GM19025 (cell line): ENCODE results near the gene METTL5.

Source experiments
- ATAC-seq: cut with Tn5 transposase; IDR thresholded peaks from one replicate; pipeline ENCODE4 v1.9.1; 2021; ENCODE audit warnings: mild to moderate bottlenecking, low read depth, moderate library complexity; ENCODE audit not compliant: unreplicated experiment

METTL5 gene

DNA sequence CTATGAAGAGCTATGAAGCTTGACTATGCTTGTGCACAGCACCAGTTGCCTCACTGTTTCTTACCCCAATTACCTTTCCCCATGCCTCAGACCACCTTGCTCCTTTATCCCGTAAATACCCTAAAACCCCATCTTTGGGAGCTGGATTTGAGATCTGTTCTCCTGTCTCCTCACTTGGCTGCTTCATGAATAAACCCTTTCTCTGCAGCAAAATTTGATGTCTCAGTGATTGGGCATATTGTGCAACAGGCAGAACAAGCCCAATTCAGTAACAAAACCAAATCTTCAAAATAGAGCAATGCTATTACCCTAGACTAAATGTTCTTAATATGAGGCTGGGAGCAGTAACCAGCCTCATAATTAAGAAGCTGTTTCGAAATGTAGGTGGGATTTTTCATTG, 29.5 kb downstream of the METTL5 start:
- ATAC-seq = no peak

DNA sequence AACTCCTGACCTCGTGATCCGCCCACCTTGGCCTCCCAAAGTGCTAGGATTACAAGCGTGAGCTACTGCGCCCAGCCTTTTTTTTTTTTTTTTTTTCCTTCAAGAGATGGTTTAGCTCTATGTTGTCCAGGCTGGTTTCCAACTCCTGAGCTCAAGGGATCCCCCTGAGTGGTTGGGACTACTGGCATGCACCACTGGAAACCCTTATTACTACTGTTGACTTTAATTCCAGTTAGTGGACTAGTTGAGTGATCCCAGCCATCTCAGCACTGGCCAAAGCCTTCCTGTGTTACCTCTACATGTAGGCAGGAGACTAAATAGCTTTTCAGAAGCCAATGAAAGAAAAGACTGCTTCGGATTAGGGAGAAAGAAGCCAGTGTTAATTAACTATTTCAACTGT, 34.1 kb downstream of the METTL5 start:
- no peak for ATAC-seq

DNA sequence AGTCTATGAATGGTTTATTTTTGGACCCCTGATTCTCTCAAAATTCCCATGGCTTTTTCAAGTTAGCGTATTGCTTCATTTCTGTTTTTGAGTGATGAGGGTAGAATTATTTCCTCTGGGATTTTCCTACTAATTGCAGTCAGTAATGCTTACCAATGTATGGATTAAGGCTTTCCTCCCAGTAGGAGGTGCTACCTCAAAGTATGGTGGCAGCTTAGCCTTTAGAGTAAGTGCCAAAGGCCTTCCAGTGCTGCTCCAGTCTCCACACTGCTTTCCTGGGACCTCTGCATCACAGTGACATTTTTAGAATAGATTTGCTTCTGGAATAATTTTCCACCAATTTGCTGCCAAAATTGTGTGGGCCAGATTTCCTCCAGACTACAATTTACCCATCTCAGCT, 42.2 kb downstream of the METTL5 start:
- ATAC-seq = no peak

DNA sequence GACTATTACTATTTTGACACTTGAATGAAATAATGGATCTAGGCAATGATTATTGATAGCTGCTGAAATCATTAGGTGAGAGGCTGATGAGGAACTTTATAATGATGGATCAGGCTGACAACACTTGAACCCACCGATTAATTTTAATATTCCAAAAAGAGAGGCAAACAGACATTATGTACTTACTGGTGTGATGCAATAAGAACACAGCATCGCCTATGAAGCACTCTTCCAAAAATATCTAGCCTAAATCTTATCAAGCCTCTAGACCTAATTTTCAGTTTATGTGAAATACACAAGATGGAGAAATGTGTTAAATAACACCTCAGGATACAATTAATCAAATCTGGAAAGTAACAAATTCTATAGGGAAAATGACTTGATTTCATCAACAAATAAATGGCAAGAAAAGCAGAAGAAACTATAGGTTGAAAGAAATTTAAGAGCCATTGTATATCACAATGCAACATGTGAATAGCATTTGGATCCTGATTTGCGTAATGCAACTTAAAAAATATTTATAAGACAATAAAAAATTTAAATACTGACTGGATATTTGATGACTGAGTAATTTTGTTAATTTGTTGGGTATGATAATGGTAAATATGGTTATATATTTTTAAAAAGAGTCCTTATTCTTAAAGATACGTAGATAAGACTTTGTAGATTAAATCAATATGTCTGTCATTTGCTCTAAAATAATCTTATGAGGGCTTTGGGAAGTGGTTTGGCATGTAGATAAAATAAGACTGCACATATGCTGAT, 43.3 kb downstream of the METTL5 start:
- ATAC-seq = no peak

DNA sequence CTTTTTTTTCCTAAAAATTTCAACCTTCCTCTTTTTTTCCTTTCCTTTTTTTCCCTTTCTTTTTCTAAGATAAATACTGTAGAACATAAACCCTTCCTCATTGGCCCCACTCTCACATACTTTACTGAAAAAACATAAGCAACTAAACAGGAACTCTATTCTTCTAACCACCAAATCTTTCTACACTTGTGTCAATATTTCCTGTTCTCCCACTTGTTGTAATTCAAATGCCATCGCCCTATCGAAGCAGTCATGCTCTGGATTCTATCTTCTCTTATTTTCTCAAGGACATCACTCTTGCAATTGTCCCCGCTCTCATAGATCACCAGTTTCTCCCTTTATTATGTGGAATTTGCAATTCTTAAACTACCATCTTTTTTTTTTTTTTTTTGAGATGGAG, 46.3 kb downstream of the METTL5 start:
- ATAC-seq = no peak

DNA sequence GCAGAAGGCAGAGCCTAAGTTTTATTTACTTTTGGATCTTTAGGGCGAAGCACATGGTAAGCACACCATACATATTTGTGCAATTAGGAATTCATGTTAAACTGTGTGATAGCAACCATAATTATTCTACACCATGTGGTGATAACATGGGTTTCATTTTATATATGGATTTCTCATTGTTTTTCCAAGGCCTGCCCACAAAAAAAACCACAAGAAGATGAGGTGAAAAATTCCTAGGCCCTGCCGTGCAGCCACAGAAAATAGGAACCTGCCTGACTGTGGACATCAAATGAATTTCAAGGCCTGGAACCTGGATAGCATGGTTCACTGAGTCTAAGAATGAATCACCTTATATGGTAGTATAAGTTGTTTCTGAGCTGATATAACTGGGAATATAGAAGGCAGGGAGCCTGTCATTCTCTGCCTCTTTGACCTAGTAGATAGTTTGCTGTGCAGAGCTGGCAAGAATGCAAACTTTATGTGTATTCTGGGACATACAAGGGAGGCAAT, 48.4 kb downstream of the METTL5 start:
- ATAC-seq = no peak

DNA sequence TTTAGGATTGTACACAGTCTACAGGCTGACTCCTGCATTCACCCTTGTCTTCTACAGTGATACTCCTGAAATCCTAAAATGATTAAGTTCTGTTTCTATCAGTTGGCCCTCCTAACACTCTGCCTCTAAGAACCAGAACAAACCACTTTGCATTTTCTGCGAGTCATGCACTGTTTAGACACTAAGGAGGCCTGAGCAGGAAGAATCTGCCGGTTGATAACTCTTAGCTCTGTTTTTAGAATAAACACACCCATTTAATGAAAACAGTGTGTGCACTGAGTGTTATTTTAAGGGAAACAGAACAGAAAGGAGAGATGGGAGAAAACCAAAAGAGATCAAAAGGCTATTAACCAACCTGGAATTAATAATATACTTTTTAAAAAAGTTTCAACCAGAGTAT, 48.9 kb downstream of the METTL5 start:
- no peak for ATAC-seq

DNA sequence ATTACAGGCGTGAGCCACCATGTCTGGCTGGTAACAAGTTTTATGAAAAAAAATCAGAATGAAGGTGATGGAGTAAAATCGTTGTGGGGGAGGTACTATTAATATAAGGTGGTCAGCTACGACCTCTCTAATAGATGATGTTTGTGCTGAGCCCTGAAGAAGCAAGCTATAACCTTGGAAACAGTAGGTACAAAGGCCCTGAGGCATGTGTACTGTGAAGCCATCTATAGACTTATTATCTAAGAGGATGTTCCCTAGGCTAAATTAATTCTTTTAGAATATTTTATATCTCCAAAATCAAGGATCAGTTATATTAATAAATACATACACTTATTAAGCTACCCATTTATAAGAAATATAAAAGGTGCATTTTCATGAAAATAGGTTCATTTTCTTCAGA, 49.4 kb downstream of the METTL5 start:
- ATAC-seq = no peak

DNA sequence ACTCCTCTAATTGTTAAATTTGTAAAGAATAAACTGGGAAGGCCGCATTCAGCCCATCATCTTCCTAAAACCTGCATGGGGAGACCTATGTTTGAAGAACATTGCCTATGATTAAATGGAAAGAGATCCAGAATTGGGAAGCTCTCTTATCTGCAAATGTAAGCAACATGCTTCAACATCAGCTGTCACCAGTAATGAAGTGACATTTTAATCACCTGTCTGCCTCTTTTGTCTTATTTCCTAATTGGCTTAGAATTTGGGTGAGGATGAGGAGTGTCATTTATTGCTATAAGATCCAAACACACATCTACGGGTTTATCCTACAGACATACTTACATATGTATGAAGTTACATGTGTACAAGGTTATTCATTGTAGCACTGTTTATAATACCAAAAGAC, 52.1 kb downstream of the METTL5 start:
- no peak for ATAC-seq

DNA sequence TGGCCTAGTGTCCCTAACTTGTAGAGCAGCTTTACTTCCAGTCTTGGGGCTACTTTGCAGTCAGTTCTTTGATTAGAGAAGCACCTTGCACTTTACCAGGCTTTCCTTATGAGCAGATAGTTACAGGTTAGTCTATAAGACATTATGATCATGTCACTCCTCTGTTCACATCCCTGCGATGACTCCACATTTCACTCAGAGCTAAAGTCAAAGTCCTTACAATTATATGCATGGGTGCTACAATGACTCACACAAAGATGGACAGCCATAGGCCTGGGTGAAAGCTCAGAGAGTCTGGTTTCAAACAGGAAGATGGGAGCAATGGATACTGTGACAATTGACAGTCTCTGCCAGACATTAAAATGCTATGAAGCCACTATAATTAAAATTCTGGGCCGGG, 53.1 kb downstream of the METTL5 start:
- no peak for ATAC-seq

DNA sequence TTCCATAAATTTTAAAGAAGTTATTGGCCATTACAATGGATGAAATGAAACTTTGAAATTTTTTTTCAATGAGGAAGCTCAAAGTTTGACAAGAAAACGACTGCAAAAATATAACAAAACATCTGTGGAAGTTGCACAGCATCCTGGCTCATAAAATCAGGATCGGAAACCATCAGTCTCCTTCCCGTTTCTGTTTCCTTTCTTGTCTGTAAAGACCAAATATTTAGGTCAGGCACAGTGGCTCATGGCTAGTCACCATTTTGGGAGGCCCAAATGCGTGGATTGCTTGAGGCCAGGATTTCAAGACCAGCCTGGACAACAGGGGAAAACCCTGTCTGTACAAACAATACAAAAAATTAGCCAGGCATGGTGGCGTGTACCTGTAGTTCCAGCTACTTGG, 53.7 kb downstream of the METTL5 start:
- no peak for ATAC-seq

DNA sequence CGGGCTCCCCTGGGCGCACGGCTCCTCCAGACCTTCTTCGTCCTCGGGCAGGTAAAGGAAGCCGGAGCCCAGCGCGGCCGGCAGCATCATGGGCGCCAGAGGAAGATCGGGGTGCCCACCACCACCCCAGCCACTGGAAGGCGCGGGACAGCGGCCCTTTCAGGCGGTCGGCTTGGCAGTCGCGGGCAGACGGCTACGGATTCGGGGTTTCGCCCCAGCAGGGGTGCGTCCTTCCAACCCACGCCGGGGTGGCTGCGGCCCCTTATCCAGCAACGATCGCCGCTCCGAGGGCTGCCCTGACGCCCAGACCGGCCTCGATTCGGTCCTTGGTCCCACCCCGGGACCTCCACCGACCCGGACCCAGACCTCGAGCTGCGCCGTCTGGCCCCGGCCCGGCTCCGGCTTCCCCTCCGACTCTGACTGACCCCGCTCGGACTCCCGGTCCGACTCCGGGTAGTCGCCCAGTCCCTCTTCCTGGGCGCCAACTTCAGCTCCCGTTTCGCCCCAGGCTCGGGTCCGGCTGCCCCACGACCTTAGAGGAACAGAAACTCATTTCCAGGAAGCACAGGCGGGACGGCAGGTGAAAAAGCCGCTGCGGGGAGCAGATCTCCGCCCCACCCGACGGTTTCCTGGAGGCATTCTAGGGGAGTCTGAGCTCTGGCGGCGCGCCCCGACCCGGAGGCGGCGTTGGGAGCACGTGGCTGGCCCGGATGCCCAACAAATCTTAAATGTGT, 56.3 kb downstream of the METTL5 start:
- ATAC-seq = no peak

DNA sequence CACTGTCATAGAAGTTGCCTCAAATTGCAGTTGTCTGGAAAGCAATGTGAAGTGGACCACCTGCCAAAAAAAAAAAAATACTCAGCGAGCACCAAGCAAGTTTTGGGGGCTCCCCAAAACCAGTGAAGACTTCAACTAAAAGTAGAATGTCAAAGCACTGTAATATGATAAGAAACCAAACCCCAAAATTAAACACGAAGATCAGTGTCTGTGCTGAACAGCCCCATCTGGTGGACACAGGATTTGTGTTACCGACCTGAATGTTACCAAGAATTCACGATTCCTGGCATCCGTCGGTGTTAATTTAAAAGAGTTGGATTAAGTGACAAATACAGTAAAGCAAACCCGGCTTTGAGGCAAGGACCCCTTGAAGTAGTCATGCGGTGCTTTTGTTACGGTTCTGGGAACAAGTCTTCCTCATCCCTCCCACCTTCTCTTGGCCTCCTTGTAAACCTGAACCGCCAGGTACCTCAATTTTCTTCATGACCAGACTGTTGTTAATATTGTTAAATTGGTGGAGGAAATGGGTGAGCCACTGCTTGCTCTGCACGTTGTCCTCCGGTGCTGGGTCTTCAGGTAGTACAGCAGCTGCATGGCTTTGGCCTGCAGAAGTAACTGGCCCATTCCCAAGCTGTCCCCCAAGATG, 57.3 kb downstream of the METTL5 start:
- no peak for ATAC-seq

DNA sequence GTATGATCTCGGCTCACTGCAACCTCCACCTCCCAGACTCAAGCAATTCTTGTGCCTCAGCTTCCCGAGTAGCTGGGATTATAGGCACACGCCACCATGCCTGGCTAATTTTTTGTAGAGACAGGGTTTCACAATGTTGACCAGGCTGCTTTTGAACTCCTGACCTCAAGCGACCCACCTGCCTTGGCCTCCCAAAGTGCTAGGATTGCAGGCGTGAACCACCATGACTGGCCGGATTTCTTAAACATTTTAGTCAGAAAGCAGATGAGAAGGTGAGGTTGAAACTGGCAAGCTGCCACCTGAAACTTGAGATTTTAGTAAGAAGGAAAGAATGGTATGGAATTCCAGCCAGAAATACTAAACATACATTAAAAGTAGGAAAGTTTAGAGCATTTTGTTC, 59.2 kb downstream of the METTL5 start:
- no peak for ATAC-seq

DNA sequence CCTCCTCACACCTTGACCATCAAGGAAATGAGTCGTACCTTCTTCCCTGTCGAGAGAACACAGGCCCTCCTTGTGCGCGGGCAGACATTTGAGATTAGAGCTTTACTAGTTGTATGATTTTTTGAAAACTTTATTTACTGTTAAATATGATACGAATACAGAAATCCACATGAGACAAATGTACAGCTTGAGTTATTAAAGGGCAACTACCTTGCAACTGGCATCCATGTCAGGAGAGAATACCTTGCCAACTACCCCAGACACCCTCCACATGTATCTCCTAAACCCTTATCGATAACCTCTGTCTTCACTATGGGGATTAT, 62.8 kb downstream of the METTL5 start:
- no peak for ATAC-seq
